GM19463 (cell line): ENCODE results near the gene DDAH2.
"Not testable (repeated sequence)": the region's sequence is repeated elsewhere in the genome, so short reads cannot be mapped to it uniquely, and the experiment has no call there.

Source experiments
- ATAC-seq: cut with Tn5 transposase; IDR thresholded peaks from one replicate; pipeline ENCODE4 v1.9.1; 2021; ENCODE audit warnings: mild to moderate bottlenecking, moderate library complexity; ENCODE audit not compliant: unreplicated experiment

The DDAH2 gene

DNA sequence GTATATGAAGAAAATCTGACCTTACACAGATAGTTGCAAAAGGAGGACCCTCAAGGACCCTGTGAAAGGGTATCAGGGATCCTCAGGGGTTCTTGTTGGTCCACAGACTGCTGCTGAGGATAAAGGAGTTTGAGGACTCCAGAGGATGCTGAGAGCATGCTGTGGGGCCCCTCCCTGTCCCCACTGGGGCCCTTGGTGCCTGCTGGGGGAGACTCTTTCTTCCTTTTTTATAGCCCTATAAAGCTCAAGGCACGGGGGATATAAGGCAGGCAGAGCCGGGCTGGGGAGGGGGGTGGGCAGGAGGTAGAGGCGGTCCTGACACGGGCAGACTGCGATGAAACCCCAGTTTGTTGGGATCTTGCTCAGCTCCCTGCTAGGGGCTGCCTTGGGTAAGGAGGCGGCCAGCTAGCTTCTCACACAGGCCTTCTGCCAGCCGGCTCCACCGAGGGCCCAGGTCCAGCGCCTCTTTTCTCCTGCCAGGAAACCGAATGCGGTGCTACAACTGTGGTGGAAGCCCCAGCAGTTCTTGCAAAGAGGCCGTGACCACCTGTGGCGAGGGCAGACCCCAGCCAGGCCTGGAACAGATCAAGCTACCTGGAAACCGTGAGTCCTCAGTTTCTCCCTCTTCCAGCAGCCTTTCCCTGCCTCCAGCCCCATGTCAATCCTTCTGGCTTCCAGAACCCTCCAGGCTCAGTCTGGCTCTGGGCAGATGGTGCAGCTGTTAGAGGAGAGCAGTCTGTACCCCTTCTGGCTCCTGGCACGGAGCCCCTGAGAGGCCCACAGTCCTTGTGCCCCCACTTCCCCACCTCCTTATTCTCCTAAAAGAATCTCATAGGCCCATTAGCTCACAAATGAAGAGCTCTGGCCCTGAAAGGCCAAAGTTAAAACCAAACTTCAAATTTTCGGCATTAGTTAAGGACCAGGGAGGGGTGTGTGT lies 13.8 kb downstream of the DDAH2 start, which contains the start of gene LY6G6D:
LY6G6D (plus strand) TSS at position 327 of the 937 bp plus-strand sequence; CDS start at position 335, 8 bp downstream.
- no peak for ATAC-seq

DNA sequence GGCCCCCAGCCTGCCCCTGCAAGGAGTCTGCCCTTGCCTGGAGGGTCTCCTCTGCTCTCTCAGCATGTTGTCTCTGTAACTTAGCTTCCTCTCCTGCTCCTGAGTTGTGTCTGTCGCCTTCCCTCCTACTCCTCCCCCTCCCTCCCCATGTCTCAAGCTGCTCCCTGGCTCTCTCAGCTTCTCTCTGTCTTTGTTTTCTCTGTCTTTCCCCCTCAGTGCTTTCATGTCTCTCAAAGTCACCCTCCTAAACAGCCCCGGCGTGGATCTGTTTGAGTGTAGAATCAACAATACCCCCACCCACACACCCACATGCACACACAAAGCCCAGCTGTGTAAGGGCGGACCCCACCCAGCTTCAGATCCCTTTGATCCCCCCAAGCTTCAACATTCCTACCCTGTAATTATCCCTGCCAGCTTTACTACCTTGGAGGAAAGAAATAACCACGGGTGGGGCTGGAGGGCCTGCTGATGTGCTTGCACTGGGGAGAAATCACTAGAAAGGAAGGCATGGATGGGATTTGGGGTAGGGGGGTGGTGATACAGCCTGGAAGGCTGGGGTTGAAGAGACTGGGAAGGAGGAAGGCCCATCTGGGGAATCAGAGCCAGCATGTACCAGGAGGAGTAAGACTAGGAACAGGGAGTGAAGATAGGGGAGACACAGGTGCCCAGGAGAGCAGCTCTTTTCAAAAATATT lies 15.0 kb downstream of the DDAH2 start:
- no peak for ATAC-seq

DNA sequence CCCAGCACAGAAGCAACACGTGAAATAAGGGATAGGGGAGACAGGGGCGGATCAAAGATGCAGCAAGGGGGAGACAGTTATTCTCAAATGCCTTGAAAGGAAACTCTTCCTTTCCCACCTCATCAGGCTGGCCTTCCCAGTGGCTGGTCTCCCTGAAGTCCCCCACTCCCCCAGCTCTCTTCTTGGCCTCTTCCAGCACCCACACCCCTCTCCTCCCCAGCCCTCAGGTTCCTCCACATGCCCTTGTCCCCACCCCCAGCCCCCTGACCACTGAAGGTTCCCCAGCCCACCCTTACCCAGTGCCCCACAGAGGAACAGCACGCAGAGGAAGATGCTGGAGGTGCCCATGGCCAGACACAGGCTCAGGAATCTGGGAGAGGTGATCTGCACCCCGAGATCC lies 15.6 kb downstream of the DDAH2 start:
- no peak for ATAC-seq

DNA sequence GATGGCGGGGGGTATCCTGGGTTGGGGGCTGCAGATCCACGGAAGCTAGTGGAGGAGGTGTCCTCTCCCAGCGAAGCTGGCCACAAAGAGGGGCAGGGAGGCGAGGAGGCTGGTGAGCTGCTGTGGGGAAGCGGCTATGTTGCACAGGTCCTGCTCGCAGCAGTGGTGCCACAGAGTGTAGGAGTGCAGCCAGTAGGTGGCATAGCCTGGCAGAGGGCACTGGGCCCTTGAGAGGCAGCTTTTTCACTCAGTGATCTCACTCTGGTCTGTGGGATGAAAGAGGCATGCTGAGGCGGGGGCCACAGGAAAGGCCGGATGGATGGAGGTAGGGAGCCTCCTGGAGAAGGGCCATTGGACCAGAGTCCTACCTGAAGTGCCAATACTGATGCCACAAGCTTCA lies 16.8 kb downstream of the DDAH2 start:
- no peak for ATAC-seq

DNA sequence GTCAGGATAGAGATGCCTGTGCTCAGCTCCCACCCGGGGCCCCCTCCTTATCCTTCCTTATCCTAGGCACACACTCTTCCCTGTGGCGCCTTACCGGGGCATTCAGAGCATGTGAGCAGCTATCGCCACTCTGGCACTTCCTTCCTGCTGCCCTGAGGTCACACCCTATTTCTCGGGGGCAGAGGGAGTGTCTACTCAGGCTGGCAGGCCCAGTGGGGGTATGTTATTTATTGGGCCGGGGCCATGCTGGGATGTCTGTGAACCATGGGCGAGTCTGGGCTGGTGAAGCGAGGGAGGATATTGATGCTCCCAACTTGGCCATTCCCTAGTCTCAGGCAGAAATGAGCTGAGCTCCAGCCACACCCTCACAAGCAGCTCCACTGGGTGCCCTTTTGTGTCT lies 17.9 kb downstream of the DDAH2 start:
- ATAC-seq, result no peak

DNA sequence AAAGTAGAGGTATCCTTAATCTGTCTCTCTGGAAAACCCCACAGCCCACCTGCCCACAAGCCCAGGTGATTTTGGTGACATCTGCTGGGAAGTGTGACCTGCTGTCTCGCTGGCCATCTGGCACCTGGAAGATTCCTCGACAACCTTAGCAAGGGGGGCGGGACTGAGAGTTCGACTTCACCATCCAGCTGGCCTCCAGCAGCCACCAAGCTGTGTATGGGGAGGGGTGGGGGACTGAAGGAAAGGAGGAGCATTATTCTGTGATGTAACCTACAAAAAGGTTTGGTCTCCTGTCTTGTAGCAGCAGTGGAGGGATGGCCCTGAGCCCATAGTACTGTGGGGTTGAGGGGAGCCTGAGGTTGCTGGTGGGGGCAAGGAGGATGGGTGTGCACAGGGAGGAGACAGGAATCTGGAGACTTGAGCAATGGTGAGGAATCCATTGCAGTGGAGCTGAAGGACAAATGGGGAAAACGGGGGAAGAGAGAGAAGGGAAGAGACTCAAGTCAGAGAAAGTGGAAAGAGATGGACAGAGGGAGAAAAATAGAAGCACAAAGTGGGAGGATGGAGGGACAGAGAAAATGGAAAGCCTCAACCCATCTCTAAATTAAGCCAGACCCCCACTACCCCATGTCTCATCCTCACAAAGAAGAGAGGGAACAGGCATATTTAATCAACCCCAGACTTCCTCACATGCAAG lies 18.4 kb downstream of the DDAH2 start:
- ATAC-seq, result no peak

DNA sequence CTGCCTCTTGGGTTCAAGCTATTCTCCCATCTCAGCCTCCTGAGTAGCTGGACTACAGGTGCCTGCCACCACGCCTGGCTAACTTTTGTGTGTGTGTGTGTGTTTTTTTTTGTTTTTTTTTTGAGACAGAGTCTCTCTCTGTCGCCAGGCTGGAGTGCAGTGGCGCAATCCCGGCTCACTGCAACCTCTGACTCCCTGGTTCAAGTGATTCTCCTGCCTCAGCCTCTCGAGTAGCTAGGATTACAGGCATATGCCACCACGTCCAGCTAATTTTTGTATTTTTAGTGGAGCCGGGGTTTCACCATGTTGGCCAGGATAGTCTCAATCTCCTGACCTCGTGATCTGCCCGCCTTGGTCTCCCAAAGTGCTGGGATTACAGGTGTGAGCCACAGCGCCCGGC lies 19.9 kb downstream of the DDAH2 start:
- ATAC-seq, result not testable (repeated sequence)

DNA sequence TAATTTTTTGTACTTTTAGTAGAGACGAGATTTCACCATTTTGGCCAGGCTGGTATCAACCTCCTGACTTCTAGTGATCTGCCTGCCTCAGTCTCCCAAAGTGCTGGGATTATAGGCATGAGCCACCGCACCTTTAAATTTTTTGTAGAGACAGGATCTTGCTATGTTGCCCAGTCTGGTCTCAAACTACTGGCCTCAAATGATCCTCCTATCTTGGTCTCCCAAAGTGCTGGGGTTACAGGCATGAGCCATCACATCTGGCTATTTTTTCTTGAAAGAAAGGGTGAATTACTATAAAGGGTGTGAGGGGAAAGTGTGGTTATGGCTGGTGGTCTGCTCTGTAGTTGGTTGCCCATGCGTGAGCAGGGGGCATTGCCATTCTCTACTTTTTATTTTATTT lies 20.9 kb downstream of the DDAH2 start:
- no peak for ATAC-seq

DNA sequence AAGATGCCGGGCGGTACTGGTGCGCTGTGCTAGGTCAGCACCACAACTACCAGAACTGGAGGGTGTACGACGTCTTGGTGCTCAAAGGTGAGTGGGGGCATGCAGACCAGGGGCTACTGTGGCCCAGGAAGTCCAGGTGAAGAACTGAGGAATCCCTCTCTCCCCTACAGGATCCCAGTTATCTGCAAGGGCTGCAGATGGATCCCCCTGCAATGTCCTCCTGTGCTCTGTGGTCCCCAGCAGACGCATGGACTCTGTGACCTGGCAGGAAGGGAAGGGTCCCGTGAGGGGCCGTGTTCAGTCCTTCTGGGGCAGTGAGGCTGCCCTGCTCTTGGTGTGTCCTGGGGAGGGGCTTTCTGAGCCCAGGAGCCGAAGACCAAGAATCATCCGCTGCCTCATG lies 21.4 kb downstream of the DDAH2 start:
- no peak for ATAC-seq

DNA sequence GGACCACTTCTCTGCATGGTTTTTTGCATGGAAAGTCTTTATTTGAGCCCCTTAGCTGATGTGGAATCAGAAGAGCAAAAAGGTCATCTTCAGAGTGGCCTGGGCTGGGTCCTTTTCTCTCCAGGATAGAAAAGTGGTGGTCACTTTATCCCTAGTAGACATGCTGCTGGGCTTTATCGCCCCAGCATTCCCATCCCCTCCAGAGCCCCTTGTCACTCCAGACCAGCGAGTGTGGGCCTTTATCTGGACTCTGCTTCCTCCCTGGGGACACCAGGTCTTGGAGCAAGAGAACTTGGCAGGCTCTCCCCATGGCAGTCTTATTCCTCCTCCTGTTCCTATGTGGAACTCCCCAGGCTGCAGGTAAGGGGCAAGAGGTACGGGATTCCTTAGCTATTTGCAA lies 22.5 kb downstream of the DDAH2 start, which contains the start of gene LY6G6F:
LY6G6F (plus strand) TSS at position 268 of the 400 bp plus-strand sequence; CDS start at position 309, 41 bp downstream.
- no peak for ATAC-seq

DNA sequence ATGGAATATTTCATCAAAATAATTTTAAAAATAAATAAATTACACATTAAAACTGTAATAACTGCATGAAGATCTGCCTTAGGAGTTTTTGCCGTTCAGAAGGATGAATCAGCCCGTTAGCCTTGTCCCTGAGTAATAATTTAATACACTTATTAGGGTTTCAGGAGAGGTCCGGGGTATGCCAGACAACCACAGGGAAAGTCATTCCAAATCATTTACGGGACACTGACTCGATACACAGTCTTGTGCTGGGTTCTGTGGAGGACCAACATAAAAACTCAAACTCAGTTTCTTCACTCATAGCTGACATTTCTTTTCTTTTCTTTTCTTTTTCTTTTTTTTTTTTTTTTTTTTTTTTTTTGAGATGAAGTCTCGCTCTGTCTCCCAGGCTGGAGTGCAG lies 23.2 kb downstream of the DDAH2 start:
- no peak for ATAC-seq

DNA sequence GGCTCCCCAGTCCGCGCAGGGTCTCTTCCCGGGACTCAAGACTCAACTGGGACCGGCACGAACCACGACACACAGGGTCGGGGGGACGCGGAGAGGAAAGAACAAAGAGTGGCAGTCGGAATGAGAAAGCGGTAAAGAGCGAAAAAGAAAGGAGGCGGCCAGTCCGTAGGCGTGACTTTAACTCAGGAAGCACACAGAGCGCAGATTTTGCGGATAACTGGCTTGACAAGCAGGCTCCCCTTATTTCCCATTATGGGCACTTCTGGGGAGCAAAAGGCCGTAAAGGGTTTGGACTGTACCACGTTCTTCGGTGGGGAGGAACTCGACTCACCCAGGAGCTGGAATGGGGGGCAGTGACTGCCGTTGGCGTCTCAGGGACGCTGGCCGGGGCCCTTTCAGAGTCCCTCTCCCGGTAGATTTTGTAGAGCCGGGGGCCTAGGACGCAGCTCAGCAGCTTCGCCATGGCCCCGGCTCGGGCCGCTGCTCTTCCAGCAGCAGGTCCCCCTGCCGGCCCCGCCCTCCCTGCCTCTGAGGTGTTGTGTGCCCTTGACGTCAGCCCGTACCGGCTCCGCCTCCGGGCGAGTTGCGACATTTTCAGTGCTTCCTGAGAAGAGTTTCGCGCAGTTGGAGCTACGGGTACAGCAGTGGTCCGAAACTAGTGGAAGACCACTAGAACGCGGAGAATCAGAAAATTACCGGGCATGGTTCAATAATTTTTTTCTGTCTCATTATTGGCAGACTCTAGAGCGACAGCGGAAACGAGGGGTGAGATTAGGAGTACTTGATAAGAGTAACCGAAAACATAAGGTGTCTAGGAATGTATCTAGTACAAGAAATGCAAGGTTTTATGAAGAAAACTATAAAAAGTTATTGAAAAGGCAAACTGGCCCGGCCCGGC lies 26.0 kb downstream of the DDAH2 start, which contains the start of gene ABHD16A:
ABHD16A (minus strand) TSS at position 506 of the 898 bp plus-strand sequence; CDS start at position 463, 43 bp downstream.
- peak; percentile 95 for ATAC-seq

DNA sequence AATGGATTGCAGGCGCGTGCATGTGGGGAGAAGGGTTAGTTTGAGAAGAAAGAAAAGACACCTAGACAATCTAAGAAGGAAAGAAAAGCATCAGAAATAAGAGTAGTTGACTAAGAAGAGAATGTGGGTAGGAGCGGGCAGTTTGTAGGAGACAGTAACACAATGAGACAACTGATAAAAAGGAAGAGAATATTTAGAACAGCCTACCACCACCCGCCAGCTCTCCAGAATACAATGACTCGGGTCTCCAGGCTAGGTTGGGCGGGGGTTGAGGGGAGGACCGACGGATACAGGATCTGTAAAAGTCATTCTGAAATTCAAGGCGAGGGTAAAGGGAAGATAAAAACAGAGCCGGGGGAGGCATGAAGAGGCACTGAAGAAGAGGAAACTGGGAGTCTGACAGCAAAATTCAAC lies 26.7 kb downstream of the DDAH2 start:
- ATAC-seq, result no peak

DNA sequence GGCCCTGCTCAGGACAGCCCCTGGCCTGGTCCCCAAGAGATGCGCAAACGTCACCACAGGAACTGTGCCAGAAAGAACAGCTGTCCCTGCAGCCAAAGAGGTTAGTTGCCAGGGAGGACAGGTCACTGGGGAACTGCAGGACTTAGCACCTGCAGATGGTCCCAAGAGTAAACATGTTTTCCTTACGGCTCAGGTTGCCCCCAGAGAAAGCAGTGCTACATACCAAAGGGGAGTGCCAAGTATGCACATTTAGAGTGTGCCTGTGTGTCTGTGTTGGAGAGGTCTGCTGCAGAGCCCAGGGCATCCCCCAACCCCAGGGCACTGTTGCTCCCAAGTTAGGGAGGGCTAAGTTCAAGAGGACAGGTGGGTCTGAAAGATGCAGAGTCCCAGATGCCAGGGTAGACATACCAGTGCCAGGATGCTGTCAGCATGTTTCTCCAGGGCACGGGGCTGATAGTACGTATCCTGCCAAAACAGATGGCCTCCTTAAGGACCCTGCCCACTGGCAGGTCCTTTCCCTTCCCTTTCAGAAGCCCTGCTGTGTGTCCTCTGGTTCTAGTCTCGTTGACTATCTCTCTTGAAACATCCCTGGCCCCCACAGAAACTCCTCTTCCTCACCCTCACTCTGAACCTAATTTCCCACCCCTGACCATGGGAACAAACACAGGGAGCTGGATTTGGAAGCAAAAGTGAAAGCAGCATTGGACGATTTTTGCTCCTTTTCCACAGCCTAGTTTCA lies 27.3 kb downstream of the DDAH2 start:
- no peak for ATAC-seq

DNA sequence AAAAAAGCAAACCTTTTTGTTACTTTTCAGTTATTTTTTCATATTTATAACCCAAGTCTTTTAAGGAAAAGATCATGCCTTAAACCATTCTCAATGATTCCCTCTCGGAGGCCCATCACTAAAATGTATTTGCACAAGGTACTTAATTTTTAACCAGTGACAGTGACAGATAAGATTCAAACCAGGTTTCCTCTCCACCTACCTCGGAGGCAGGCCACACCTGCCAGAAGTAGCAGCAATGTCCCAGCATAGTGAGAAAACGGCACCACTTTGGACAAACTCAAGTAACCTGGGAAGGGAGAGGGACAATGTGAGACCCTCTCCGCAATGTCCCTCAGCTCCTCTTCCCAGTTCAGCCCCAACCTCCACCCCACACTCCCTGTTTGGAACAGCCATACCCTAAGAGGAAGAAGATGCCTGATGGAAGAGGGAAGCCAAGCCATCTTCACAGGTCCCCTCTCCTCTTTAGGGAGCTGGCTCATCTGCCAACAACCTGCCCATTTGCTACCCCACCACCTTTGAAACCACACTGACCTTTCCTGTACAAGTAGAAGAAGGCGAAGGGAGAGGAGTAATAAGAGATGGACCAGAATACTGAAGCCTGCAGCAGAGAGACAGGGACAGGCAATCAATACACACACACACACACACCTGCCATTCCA lies 28.2 kb downstream of the DDAH2 start:
- ATAC-seq, result no peak

DNA sequence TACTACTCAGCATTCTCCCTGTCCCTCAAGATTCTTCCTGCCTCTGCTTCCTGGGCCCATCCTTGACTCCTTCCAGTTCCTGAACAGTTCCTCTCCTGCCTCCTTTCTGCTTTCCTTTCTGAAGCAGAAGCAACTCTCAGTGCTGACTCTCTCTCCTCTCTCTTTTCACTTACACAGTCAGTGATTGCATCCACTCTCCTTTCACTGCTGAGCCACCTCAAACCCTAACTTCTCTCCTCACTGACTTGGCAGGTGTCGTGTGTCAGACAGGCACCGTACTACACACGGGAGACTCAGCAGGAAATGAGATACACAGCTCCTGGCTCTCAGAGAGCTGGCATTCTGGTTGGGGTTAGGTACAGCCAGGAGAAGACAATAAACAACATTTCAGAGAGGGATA lies 31.5 kb downstream of the DDAH2 start:
- ATAC-seq, result no peak

DNA sequence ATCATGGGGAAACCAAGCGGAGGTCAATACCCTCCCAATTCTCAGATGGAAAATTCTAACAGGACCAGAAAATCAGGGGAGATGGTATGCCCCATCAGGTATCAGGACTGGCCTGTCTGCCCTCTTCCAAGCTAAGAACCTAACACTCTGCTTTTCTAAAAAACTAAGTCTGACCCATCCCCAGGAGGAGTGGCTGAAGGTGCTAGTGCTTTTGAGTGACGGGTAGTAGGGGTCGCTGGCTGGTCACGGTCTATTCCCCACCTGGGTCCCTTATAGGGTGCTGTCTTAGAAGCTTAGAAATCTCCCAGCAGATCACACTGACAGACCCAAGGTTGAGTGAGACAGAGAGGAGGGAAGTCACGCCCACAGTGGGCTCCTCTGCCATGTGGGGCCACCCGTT lies 35.6 kb downstream of the DDAH2 start:
- no peak for ATAC-seq

DNA sequence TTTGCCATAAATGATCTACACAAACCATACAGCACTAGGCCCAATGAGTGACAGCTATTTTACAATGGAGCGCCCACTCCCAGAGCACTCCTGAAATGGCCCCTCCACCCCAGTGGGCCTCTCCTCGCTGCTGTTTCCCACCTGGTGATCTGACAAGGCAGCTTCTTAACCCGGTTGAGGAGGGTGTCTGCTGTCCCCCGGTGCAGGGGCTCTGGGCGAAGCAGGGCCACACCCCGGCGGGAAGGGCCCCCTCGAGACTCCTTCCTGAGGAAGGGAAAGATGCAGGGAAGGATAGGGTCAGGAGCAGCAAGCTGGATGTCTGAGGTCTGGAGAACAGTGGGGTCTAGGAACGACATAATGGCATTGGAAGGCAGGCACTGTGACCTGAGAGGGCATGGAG lies 36.2 kb downstream of the DDAH2 start:
- ATAC-seq, result no peak

DNA sequence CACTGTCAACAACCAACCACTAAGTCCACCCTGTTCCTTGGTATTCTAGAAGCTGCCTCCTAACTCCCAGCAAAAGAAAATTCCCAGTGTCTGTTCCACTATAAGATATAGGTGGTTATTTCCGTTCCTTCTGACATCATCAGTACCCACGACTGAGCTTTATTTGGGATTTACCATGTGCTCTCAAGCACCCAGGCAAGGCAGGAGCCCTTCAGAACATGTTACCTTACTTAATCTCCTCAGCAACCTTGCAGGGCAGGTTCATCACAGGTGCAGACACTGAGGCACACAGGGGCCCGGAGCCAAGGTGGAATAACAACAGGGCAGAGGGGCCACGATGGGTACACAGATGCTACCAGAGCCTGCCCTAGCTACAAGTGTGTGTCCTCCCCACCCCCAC lies 36.7 kb downstream of the DDAH2 start:
- no peak for ATAC-seq
